Measurements from ENCODE around the gene FDXR.

DNA sequence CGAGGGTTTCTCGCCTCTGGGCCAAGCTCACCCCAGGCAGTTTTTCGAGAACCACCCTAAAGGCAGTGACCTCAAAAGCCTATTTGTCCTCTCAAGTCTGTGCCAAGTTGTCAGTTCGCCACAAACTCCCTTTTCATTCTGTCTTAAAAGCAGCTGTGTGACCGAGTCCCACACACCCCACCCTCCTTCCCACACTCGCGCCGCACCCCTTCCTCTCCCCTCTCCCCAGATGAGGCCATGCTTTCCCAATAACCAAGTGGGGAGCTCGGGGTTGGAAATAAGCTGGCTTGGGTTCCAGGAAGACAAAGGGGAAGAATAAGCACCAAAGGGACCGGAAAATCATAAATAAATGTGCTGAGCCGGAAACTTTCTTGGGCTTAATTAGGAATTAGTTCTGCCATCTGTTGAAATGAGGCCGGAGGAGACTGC, 49.8 kb downstream of the FDXR start:
- TF ChIP-seq CTCF (IDR thresholded peaks at IDR 0.05) (no peak), POLR2A (IDR thresholded peaks at IDR 0.05) (no peak)

Data from right lobe of liver (tissue), 4 donors.